T-helper 1 cell (primary cell): ENCODE data around the gene TMEM154.
A peak's percentile ranks its signal among the peaks of the same experiment; 100 is the strongest.

Experiments
- DNase-seq, 5 donors: peaks; one replicate each; pipeline ENCODE4 v3.0.0-alpha.2; 2012 to 2020

TMEM154 gene

DNA sequence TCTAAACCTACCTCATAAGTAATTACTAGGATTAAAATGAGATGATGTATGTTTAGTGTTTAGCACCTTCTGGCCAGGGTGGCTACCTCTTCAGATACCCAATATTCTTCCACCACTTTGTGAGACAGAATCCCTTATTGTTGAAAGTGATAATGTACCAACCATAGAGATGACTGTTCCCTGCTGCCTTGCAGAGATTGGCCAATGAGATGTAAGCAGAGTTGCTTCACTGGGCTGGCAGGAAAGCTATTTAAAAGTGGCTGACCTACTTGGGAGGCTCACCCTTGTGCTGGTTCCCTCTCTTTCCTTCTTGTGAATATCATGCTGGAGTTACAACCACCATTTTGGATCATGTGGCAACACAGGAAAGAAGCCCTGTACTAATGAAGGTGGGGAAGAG lies 58.9 kb downstream of the TMEM154 start:
- no peak for DNase-seq

DNA sequence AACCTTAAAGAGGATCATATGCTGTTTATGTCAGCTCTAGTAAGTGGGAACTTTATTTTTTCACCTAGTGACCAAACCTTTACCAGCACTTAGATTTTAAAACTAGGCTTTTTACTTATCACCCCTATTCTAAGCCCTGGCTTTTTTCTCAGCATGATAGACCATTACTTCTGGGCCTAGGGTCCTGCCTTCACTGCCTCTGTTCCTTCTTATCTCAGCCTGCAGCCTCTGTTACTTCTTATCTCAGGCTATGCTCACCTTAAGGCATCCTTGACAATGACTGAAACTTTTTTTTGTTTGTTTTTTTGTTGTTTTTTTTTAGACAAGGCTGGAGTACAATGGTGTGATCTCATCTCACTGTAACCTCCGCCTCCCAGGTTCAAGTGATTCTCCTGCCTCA lies 59.6 kb downstream of the TMEM154 start:
- DNase-seq, result no peak

DNA sequence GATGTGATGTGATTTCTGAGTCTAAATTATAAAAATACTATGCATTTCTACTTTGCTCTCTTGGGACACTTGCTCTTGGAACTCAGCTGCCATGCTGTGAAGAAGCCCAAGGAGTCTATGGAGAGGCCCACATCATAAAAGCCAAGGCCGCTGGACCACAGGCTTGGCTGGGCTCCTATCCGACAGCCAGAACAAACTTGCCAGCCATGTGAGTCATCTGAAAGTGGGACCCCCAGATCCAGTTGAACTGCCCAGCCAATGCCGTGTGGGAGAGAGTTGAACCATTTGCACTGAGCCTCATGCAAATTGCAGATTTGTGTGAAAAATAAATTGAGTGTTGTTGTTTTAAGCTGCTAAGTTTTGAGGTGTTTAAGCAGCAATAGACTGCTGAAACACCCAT lies 60.2 kb downstream of the TMEM154 start:
- DNase-seq, result no peak

DNA sequence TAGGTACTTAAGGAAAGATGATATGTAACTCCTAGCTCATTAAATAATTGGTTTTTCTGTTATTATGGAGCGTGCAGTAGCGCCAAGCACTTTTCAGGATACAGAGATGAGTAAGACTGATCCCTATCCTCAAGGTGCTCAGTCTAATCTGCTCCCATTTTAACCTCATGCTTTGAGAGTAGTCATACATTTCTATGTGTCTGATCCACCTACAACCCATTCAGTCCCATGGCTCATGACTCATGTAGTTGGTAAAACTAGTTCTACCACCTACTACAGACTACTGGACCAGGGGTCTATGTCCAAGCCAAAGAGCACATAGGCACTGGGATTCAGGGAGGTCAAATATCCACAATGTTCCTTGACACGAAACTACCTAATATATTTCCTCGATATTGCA lies 60.8 kb downstream of the TMEM154 start:
- no peak for DNase-seq

GRCh38 chr4:152616804-152617203 lies 63.0 kb downstream of the TMEM154 start:
- no peak for DNase-seq

- no peak for DNase-seq
Observed at GRCh38 chr4:152613841-152614721, 65.7 kb downstream of the TMEM154 start.

GRCh38 chr4:152613351-152613750 lies 66.4 kb downstream of the TMEM154 start:
- DNase-seq, result no peak

- DNase-seq, result no peak
Observed at GRCh38 chr4:152610131-152610530, 69.7 kb downstream of the TMEM154 start.

GRCh38 chr4:152609481-152609880 lies 70.3 kb downstream of the TMEM154 start:
- DNase-seq, result no peak

DNA sequence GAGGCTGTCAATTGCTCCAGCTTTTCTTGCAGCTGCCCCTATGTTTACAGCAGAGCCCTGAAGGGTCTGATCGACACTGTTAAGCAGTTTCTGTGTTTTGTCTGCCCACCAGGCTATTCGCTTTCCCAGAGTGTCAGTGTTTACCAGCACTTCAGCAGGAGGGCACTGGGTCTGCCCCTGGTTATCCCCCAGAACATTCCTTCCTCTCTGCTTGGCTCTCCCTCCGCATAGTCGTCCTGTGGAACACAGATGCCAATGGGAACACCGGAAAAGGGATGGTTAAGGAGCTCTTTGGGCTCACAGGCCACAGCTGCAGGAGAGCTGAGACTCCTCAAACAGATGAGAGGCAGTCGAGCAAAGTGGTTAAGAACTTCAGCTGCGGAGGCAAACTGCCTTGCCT lies 72.6 kb downstream of the TMEM154 start:
- no peak for DNase-seq

DNA sequence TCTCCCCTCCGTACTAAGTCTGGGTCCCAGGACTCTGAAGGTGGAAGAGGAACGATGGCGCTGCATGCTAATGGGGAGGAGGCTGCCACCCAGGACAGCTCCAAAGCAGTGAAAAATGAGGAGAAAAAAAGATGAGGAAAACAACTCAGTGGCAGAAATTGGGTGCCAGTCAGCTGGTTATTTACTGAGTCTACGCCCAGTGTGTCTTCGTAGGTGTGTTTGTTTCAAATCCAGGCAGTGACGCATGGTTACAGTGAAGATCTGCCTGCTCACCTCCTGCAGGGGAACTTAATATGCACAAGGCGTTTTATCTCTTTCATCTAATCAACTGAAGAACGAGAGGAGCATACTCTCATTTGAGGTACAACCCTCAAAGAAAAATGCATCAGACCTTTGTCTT lies 73.0 kb downstream of the TMEM154 start:
- peak in 1 of 5 donors; percentile 6 for DNase-seq

DNA sequence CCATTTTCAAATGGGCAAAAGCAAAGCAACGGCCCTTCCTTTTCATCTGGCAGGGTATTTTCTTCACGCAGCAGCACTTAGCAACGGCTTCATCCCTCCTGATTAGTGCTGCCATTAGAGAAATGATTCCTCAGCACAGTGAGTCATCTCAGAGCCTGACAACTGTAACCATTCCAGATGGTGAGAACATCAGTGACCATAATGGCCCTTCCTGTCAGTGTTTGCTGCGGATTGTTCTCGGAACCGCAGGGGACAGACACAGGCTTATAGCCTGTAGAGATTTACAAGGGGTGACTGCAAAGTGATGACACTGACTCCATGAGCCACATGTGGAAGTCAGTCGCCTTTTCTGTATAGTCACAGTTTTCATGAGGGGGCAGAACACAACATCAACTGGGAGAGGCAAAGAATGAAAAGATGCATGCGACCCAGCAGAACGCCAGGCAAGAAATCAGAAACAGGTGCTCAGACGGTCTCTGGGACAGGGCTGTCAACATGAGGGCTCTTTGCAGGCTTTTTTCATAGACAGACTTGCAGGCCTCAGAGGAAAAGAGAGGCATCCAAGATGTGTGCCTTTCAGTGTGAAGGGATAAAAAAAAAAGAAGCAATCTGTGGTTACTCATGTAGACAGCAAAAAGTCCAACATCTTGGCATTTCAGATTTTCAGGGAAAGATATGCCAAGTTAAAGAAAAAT lies 74.0 kb downstream of the TMEM154 start:
- DNase-seq, result no peak

GRCh38 chr4:152605031-152605430 lies 74.8 kb downstream of the TMEM154 start:
- DNase-seq, result no peak

GRCh38 chr4:152601156-152601555 lies 78.6 kb downstream of the TMEM154 start:
- DNase-seq, result no peak

- DNase-seq, result no peak
Observed at GRCh38 chr4:152599636-152600035, 80.2 kb downstream of the TMEM154 start.

- DNase-seq, result no peak
Observed at GRCh38 chr4:152599095-152599494, 80.7 kb downstream of the TMEM154 start.

GRCh38 chr4:152598454-152598853 lies 81.3 kb downstream of the TMEM154 start:
- no peak for DNase-seq

DNA sequence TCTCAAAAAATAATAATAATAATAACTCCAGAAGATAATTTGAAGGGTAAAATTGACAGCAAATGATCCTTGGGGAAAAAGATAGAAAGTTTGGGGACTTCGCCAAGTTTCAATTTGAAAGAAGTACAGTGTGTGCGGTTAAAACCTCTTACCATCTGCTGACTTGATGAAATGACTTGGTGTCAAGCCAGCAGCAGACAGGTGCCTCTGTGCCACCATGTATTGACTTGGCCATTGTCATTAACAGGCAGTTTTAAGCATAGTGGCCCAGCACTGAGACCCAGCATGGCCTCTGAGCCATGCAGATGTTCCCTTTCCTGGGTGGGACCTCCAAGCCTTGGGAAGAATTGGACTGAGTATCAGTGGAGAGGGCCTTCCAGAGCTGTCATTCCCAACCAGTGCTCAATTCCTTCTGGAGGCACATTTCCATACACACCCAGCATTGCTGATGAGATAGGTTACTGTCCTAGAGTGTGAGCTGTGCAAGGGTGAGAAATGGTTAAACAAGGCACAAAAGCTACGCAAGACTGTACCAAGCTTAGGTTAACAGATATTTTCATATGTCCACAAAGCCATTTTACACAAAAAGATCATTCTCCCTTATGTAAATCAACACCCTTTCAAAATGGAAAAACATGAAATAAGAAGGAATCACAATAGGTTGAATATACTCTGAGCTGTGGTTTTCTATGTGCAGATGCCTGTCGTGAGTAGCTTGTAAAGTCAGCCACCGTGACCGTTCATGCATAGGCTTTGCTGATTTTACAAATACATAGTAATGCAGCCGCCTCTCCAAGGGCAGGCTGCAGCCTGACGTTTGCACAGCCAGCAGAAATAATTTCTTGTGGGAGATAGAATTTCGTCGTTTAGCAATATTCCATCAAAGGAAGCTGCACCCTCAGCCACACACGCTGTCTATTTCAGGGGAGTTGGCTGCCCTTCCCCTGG lies 84.5 kb downstream of the TMEM154 start:
- no peak for DNase-seq

- no peak for DNase-seq
Observed at GRCh38 chr4:152594057-152594456, 85.7 kb downstream of the TMEM154 start.

- no peak for DNase-seq
Observed at GRCh38 chr4:152591876-152592275, 87.9 kb downstream of the TMEM154 start.

DNA sequence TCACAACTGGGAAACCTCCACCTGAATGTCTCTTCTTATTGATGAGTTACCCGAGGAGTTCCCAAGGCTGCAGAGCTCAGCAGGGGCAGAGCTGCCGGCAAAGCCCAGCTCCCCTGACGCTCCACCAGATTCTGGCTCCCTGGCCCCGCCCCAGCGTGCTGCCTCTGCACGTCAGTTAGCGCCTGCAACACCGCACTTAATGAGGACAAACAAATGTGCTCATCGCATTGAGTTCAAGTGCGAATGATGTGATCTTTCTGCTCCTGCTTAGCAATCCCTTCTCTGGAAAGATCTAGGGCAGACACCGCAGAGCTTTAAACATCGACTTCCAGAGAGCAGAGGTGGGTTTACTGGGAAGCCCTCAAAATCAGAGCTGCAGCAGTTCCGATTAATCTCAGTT lies 88.4 kb downstream of the TMEM154 start:
- DNase-seq, result peak in 2 of 5 donors; percentile 8

DNA sequence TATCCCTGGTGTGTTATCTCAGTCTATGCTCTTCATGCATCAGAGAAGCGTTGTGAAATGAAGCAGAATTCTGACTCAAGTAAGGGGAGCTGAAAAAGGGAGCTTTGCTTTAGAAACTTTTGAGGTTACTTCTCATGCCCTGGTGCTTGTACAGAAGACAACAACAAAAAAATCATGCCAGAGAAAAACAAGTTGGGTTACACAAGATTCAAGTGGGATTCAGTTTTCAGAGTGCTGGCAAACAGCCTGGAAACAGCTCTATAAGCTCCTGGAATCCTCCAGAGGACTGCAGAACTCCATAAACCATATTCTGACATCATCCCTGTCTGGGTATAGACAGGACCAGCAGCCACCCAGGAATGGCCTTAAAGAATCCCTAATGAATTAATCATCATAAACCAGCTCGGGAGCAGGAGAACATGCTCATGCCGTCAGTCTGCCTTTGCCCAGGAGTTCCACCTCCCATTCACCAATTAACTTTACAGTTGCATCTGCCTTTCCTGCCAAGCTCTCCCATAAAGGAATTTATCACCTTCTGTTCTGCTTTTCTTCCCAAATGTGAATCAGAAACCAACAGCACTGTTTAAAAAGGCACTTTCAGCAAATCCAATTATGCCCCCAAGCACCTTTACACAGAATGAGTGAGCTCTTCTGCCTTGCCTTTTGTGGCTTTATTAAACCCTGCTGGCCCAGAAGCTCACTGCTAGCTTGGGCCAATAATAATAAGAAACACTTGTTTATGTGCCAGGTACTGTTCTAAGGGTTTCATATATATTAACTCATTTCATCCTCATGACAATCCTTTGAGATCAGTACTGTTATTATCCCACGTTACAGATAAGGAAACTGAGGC lies 89.4 kb downstream of the TMEM154 start:
- no peak for DNase-seq
